HepG2 (cell line): ENCODE results near the gene IL1RAP. TPM values are rescaled to one million over a fixed set of nuclear protein-coding genes. Genes with fewer than 3 reads are reported as not detected.

Experiments used
- AGO1 ChIP-seq: fragments of 200-400 bp; formaldehyde crosslinking; IDR thresholded peaks from 2 replicates; pipeline ENCODE4 v1.6.1; 2017; ENCODE audit warnings: mild to moderate bottlenecking, low read depth, low read length, moderate library complexity; ENCODE audit not compliant: poor library complexity, severe bottlenecking
- ATF1 ChIP-seq: IDR thresholded peaks from 2 replicates; pipeline ENCODE4 v1.6.1; 2016; ENCODE audit warnings: mild to moderate bottlenecking, control low read depth
- BCL6 ChIP-seq: IDR thresholded peaks from 2 replicates; pipeline ENCODE4 v1.6.1; 2016; ENCODE audit warnings: missing genetic modification reagents, missing compliant biosample characterization
- HINFP ChIP-seq: sonication (generic); formaldehyde crosslinking; IDR thresholded peaks from 2 replicates; pipeline ENCODE4 v1.4.0; 2020; ENCODE audit warnings: low read depth, mild to moderate bottlenecking, missing genetic modification reagents
- HNF1B ChIP-seq: sonication (generic); formaldehyde crosslinking; IDR thresholded peaks from 2 replicates; pipeline ENCODE4 v1.5.1; 2020; ENCODE audit warnings: mild to moderate bottlenecking, moderate library complexity, missing genetic modification reagents
- MIER2 ChIP-seq: IDR thresholded peaks from 2 replicates; pipeline ENCODE4 v1.6.1; 2016; ENCODE audit warnings: missing biosample characterization, missing genetic modification reagents
- PAX8 ChIP-seq: sonication (generic); formaldehyde crosslinking; IDR thresholded peaks from 2 replicates; pipeline ENCODE4 v1.8.0; 2022; ENCODE audit warnings: mild to moderate bottlenecking, missing genetic modification reagents, borderline replicate concordance
- PBX2 ChIP-seq: IDR thresholded peaks from 2 replicates; pipeline ENCODE4 v1.6.1; 2016; ENCODE audit warnings: control low read depth
- PBX3 ChIP-seq: sonication (generic); formaldehyde crosslinking; IDR thresholded peaks from 2 replicates; pipeline ENCODE4 v1.8.1; 2023; ENCODE audit warnings: missing genetic modification reagents, inconsistent platforms, borderline replicate concordance
- PPARG ChIP-seq: conservative IDR thresholded peaks from 2 replicates; pipeline ENCODE4 v1.6.1; 2016; ENCODE audit warnings: missing biosample characterization, missing genetic modification reagents
- RCOR2 ChIP-seq: IDR thresholded peaks from 2 replicates; pipeline ENCODE4 v1.6.1; 2016; ENCODE audit warnings: missing biosample characterization, missing genetic modification reagents
- RXRB ChIP-seq: IDR thresholded peaks from 2 replicates; pipeline ENCODE4 v1.6.1; 2016; ENCODE audit warnings: borderline replicate concordance, missing genetic modification reagents, missing compliant biosample characterization
- SCMH1 ChIP-seq: sonication (generic); formaldehyde crosslinking; IDR thresholded peaks from 2 replicates; pipeline ENCODE4 v1.9.0; 2021; ENCODE audit warnings: missing genetic modification reagents, mild to moderate bottlenecking, borderline replicate concordance
- TCF7 ChIP-seq: sonication (generic); IDR thresholded peaks from 2 replicates; pipeline ENCODE4 v1.6.1; 2016; ENCODE audit warnings: antibody characterized with exemption, low read depth
- ZBTB1 ChIP-seq: sonication (generic); formaldehyde crosslinking; IDR thresholded peaks from 2 replicates; pipeline ENCODE4 v1.4.0; 2020; ENCODE audit warnings: missing genetic modification reagents, borderline replicate concordance
- ZFY ChIP-seq: sonication (generic); formaldehyde crosslinking; IDR thresholded peaks from 2 replicates; pipeline ENCODE4 v1.4.0; 2020; ENCODE audit warnings: missing genetic modification reagents
- ZNF253 ChIP-seq: sonication (generic); formaldehyde crosslinking; IDR thresholded peaks from 2 replicates; pipeline ENCODE4 v1.8.0; 2022; ENCODE audit warnings: mild to moderate bottlenecking, missing genetic modification reagents, borderline replicate concordance
- ZNF383 ChIP-seq: sonication (generic); formaldehyde crosslinking; IDR thresholded peaks from 2 replicates; pipeline ENCODE4 v1.4.0; 2020; ENCODE audit warnings: missing genetic modification reagents, mild to moderate bottlenecking, borderline replicate concordance
- ZNF414 ChIP-seq: sonication (generic); formaldehyde crosslinking; IDR thresholded peaks from 2 replicates; pipeline ENCODE4 v1.5.0; 2020; ENCODE audit warnings: missing genetic modification reagents
- ZNF512 ChIP-seq: sonication (generic); formaldehyde crosslinking; IDR thresholded peaks from 2 replicates; pipeline ENCODE4 v1.4.0; 2020; ENCODE audit warnings: mild to moderate bottlenecking, missing genetic modification reagents
- ZNF746 ChIP-seq: sonication (generic); formaldehyde crosslinking; IDR thresholded peaks from 2 replicates; pipeline ENCODE4 v1.8.0; 2022; ENCODE audit warnings: mild to moderate bottlenecking, missing genetic modification reagents
- ZNF841 ChIP-seq: sonication (generic); formaldehyde crosslinking; IDR thresholded peaks from 2 replicates; pipeline ENCODE4 v1.8.1; 2023; ENCODE audit warnings: missing genetic modification reagents, borderline replicate concordance
- ZSCAN12 ChIP-seq: sonication (generic); formaldehyde crosslinking; IDR thresholded peaks from 2 replicates; pipeline ENCODE4 v1.9.0; 2021; ENCODE audit warnings: mild to moderate bottlenecking, missing genetic modification reagents
- polyA plus RNA-seq, 8 experiments: library from polyadenylated mRNA; depleted of rRNA in 3 of 8; stranded (reverse) in 7 of 8; unstranded in 1 of 8; fragments of >200 nt; fragmentation: Illumina TruSeq in 4 of 8; extraction: Trizol in 4 of 8; gene quantifications; 2 replicates each; pipeline versions ENCODE4 v1.2.1 to v1.2.3, GENCODE V29; 2011 to 2016; ENCODE audit warnings: low read depth in 4 of 8, missing spikeins in 1 of 8, mixed read lengths in 1 of 8; ENCODE audit not compliant: insufficient read depth in 1 of 8
- total RNA-seq, 5 experiments: library from RNA; depleted of rRNA; stranded (reverse); fragments of >200 nt; fragmentation: Illumina TruSeq; extraction: Trizol; gene quantifications; 2 replicates each; pipeline ENCODE4 v1.2.3, GENCODE V29; 2016; ENCODE audit warnings: low read depth in 1 of 5

IL1RAP gene
- total and polyA plus RNA-seq, 2 of the 13 experiments (the other 11 are each of a cell fraction or from before 2014, with no cell fraction given), result 18.3 to 54.9 TPM

GRCh38 chr3:190701096-190701532, 187.2 kb downstream of the IL1RAP start (continued):
- no peak for TF ChIP-seq ZNF512 (CRISPR knock-in tag)
- peak; percentile 72 for TF ChIP-seq MIER2 (CRISPR knock-in tag)
- TF ChIP-seq RCOR2 (CRISPR knock-in tag), result no peak
- 0 out of 2 replicates have a peak, but pooled peaks have one; percentile 28 for TF ChIP-seq PPARG (CRISPR knock-in tag)
- no peak for TF ChIP-seq PBX2 (CRISPR knock-in tag)
- no peak for TF ChIP-seq ZNF746 (CRISPR knock-in tag)
- no peak for TF ChIP-seq ZNF383
- no peak for TF ChIP-seq HINFP
- TF ChIP-seq AGO1, result no peak
- TF ChIP-seq SCMH1 (CRISPR knock-in tag), result no peak
- no peak for TF ChIP-seq ZNF841 (CRISPR knock-in tag)
- peak; percentile 41 for TF ChIP-seq HNF1B (CRISPR knock-in tag)
- TF ChIP-seq PBX3 (CRISPR knock-in tag), result no peak
- no peak for TF ChIP-seq ZFY (CRISPR knock-in tag)
- TF ChIP-seq BCL6, result peak; percentile 59; the same call in 1 of the 2 replicates
- TF ChIP-seq PAX8 (CRISPR knock-in tag), result no peak
- peak; percentile 11; the same call in 1 of the 2 replicates for TF ChIP-seq TCF7
- no peak; the same call in 1 of the 2 replicates for TF ChIP-seq ZNF414 (CRISPR knock-in tag)
- TF ChIP-seq ZNF253, result no peak
- no peak for TF ChIP-seq ZSCAN12 (CRISPR knock-in tag)
- TF ChIP-seq ATF1, result 0 out of 2 replicates have a peak, but pooled peaks have one; percentile 43
- peak; percentile 72; the same call in 1 of the 2 replicates for TF ChIP-seq RXRB (CRISPR knock-in tag)
- no peak for TF ChIP-seq ZBTB1 (CRISPR knock-in tag)
